HG02571 (cell line): ENCODE data around the gene TBC1D10B.
A peak's percentile ranks its signal among the peaks of the same experiment; 100 is the strongest.
"Not testable (repeated sequence)": the region's sequence is repeated elsewhere in the genome, so short reads cannot be mapped to it uniquely, and the experiment has no call there.

Experiments used
- ATAC-seq: cut with Tn5 transposase; IDR thresholded peaks from one replicate; pipeline ENCODE4 v1.9.1; 2021; ENCODE audit warnings: mild to moderate bottlenecking, moderate library complexity; ENCODE audit not compliant: unreplicated experiment

TBC1D10B gene

DNA sequence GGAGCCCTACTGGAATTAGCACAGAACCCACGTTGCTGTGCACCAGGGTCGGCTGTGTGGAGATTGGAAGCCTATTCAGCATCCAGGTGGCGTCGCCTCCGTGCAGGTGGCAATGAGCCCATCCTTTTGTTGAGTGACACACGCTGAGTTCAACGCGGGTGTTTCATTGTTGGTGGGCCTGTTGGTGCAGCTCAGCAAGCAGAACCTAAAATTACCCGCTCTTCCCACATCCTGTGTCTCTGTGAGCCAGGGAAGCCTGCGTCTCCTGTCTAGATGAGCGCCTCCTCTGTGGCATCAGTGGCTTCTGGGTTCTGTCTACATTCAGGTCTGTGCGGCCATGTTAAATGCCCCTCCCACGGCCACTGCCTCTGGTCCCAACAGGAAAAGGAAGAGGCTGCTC is 29.7 kb downstream of the TBC1D10B start:
- no peak for ATAC-seq

- not testable (repeated sequence) for ATAC-seq
These were observed 31.6 kb downstream of the TBC1D10B start for GRCh38 chr16:30338715-30339114.

DNA sequence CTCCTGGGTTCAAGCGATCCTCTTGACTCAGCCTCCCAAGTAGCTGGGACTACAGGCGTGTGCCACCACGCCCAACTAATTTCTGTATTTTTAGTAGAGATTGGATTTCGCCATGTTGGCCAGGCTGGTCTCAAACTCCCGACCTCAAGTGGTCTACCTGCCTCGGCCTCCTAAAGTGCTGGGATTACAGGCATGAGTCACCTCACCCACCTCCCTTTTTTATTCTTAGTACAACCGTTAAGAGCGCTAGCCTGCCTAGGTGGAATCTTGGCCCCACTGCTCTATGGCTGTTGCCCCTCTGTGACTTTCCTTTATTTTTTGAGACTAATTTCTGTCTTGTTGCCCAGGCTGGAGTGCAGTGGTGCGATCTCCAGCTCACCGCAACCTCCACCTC is 32.3 kb downstream of the TBC1D10B start:
- not testable (repeated sequence) for ATAC-seq

- peak; percentile 4 for ATAC-seq
These were observed 34.5 kb downstream of the TBC1D10B start for GRCh38 chr16:30335598-30336474.

- peak; percentile 61 for ATAC-seq
These were observed 35.2 kb downstream of the TBC1D10B start for GRCh38 chr16:30335028-30335597.

DNA sequence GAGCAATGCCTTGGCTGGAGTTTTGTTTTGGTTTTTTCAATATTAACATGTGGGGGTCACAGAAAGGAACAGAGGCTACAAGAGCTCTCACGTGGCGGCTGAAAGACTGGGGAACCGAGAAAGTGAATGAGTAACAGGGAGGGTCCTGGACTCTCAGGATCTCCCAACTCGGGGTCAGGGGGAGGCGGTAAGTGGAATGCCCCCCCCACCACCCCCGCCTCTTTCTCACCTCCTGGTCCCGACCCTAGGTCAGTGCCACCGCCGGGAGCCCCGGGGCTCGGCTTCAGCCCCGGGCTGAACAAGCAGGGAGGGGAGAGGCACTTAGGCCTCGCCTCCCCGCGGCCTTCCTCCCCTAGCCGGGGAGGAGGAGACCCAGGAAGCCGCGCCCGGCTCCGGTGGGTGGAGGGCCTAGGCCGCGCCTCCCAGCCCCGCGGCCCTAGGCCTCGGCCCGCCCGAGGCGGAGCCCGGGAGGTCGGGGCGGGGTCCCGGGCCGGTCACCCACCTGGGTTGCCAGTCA is 35.8 kb downstream of the TBC1D10B start:
- peak; percentile 87 for ATAC-seq

- ATAC-seq = not testable (repeated sequence)
These were observed 46.1 kb downstream of the TBC1D10B start for GRCh38 chr16:30324220-30324619.

GRCh38 chr16:30318647-30319046 is 51.6 kb downstream of the TBC1D10B start:
- not testable (repeated sequence) for ATAC-seq

- not testable (repeated sequence) for ATAC-seq
These were observed 59.4 kb downstream of the TBC1D10B start for GRCh38 chr16:30310937-30311336.

GRCh38 chr16:30309255-30309654 is 61.0 kb downstream of the TBC1D10B start:
- ATAC-seq = not testable (repeated sequence)
